HepG2 (cell line): ENCODE results near the gene RAD17. TPM values are rescaled to one million over a fixed set of nuclear protein-coding genes. Genes with fewer than 3 reads are reported as not detected.
A peak's percentile ranks its signal among the peaks of the same experiment; 100 is the strongest.

Experiments used
- E2F2 ChIP-seq: sonication (generic); formaldehyde crosslinking; IDR thresholded peaks from 2 replicates; pipeline ENCODE4 v1.4.0; 2020; ENCODE audit warnings: missing genetic modification reagents, borderline replicate concordance
- FOXP1 ChIP-seq, 2 experiments: fragments of 450-650 bp in 1 of 2; IDR thresholded peaks; 2 replicates each; pipeline ENCODE4 v1.6.1; 2017 to 2018; ENCODE audit warnings: antibody characterized with exemption in 1 of 2
- HHEX ChIP-seq: IDR thresholded peaks from 2 replicates; pipeline ENCODE4 v1.6.1; 2016; ENCODE audit warnings: control low read depth
- IRX3 ChIP-seq: sonication (generic); formaldehyde crosslinking; IDR thresholded peaks from 2 replicates; pipeline ENCODE4 v1.8.1; 2023; ENCODE audit warnings: mild to moderate bottlenecking, low read depth, missing genetic modification reagents, borderline replicate concordance
- KAT8 ChIP-seq: IDR thresholded peaks from 2 replicates; pipeline ENCODE4 v1.6.1; 2016; ENCODE audit warnings: missing genetic modification reagents, missing compliant biosample characterization
- MAX ChIP-seq: IDR thresholded peaks from 2 replicates; pipeline ENCODE4 v1.6.1; 2012; ENCODE audit warnings: inconsistent platforms
- MIER3 ChIP-seq: IDR thresholded peaks from 2 replicates; pipeline ENCODE4 v1.6.1; 2016; ENCODE audit warnings: missing compliant biosample characterization, borderline replicate concordance
- NFIC ChIP-seq: IDR thresholded peaks from 2 replicates; pipeline ENCODE4 v1.6.1; 2012; ENCODE audit warnings: mild to moderate bottlenecking, low read length, inconsistent platforms
- PAXIP1 ChIP-seq: sonication (generic); formaldehyde crosslinking; conservative IDR thresholded peaks from 2 replicates; pipeline ENCODE4 v1.4.0; 2020; ENCODE audit warnings: mild to moderate bottlenecking, missing genetic modification reagents, moderate library complexity
- TBP ChIP-seq: sonication (generic); formaldehyde crosslinking; IDR thresholded peaks from 2 replicates; pipeline ENCODE4 v1.5.0; 2020; ENCODE audit warnings: missing genetic modification reagents
- ZNF17 ChIP-seq: sonication (generic); formaldehyde crosslinking; IDR thresholded peaks from 2 replicates; pipeline ENCODE4 v1.5.0; 2020; ENCODE audit warnings: mild to moderate bottlenecking, missing genetic modification reagents
- ZNF589 ChIP-seq: sonication (generic); formaldehyde crosslinking; conservative IDR thresholded peaks from 2 replicates; pipeline ENCODE4 v1.8.0; 2022; ENCODE audit warnings: mild to moderate bottlenecking, moderate library complexity, missing genetic modification reagents
- ZNF7 ChIP-seq: IDR thresholded peaks from 2 replicates; pipeline ENCODE4 v1.6.1; 2016; ENCODE audit warnings: missing biosample characterization, missing genetic modification reagents
- polyA plus RNA-seq, 8 experiments: library from polyadenylated mRNA; depleted of rRNA in 3 of 8; stranded (reverse) in 7 of 8; unstranded in 1 of 8; fragments of >200 nt; fragmentation: Illumina TruSeq in 4 of 8; extraction: Trizol in 4 of 8; gene quantifications; 2 replicates each; pipeline versions ENCODE4 v1.2.1 to v1.2.3, GENCODE V29; 2011 to 2016; ENCODE audit warnings: low read depth in 4 of 8, missing spikeins in 1 of 8, mixed read lengths in 1 of 8; ENCODE audit not compliant: insufficient read depth in 1 of 8
- total RNA-seq, 5 experiments: library from RNA; depleted of rRNA; stranded (reverse); fragments of >200 nt; fragmentation: Illumina TruSeq; extraction: Trizol; gene quantifications; 2 replicates each; pipeline ENCODE4 v1.2.3, GENCODE V29; 2016; ENCODE audit warnings: low read depth in 1 of 5
- TF ChIP-seq, protein P1 (sequence below): sonication (generic); formaldehyde crosslinking; IDR thresholded peaks from 2 replicates; pipeline ENCODE4 v1.5.1; 2020; ENCODE audit warnings: mild to moderate bottlenecking, missing genetic modification reagents, moderate library complexity
- TF ChIP-seq, protein P2 (sequence below): sonication (generic); formaldehyde crosslinking; IDR thresholded peaks from one replicate; pipeline ENCODE4 v1.5.1; 2020; ENCODE audit warnings: mild to moderate bottlenecking, missing genetic modification reagents; ENCODE audit errors: not compliant biosample characterization

RAD17 gene
- total and polyA plus RNA-seq, 2 of the 13 experiments (the other 11 are each of a cell fraction or from before 2014, with no cell fraction given), result 24.0 to 25.9 TPM

DNA sequence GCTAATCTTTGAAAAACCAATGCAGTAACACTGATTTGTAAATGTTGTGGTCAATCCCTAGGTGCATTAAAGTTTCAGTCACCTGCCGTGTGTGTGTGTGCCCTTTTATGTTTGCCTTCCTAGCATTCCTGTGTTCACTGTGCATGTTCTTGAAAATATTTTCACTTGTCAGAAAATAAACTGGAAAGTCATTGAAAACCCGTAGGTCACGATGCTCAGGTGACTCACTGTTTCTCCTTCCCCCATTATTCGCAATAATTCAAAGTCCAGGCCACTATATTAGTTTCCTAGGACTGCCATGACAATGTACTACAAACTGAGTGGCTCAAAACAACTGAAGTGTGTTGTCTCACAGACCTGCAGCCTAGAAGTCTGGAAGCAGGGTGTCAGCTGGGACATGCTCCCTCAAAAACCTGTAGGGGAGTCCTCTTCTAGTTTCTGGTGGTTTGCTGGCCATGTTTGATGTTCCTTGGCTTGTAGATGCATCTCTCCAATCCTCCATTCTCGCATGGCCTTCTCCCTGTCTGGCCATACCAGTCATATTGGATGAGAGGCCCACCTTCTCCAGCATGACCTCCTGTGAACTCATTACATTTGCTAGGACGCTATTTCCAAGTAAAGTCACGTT is 74.6 kb downstream of the RAD17 start (continued):
- TF ChIP-seq, protein P1, sequence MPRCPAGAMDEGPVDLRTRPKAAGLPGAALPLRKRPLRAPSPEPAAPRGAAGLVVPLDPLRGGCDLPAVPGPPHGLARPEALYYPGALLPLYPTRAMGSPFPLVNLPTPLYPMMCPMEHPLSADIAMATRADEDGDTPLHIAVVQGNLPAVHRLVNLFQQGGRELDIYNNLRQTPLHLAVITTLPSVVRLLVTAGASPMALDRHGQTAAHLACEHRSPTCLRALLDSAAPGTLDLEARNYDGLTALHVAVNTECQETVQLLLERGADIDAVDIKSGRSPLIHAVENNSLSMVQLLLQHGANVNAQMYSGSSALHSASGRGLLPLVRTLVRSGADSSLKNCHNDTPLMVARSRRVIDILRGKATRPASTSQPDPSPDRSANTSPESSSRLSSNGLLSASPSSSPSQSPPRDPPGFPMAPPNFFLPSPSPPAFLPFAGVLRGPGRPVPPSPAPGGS (CRISPR knock-in tag), result no peak
- TF ChIP-seq ZNF7, result peak; percentile 99
- TF ChIP-seq, protein P2, sequence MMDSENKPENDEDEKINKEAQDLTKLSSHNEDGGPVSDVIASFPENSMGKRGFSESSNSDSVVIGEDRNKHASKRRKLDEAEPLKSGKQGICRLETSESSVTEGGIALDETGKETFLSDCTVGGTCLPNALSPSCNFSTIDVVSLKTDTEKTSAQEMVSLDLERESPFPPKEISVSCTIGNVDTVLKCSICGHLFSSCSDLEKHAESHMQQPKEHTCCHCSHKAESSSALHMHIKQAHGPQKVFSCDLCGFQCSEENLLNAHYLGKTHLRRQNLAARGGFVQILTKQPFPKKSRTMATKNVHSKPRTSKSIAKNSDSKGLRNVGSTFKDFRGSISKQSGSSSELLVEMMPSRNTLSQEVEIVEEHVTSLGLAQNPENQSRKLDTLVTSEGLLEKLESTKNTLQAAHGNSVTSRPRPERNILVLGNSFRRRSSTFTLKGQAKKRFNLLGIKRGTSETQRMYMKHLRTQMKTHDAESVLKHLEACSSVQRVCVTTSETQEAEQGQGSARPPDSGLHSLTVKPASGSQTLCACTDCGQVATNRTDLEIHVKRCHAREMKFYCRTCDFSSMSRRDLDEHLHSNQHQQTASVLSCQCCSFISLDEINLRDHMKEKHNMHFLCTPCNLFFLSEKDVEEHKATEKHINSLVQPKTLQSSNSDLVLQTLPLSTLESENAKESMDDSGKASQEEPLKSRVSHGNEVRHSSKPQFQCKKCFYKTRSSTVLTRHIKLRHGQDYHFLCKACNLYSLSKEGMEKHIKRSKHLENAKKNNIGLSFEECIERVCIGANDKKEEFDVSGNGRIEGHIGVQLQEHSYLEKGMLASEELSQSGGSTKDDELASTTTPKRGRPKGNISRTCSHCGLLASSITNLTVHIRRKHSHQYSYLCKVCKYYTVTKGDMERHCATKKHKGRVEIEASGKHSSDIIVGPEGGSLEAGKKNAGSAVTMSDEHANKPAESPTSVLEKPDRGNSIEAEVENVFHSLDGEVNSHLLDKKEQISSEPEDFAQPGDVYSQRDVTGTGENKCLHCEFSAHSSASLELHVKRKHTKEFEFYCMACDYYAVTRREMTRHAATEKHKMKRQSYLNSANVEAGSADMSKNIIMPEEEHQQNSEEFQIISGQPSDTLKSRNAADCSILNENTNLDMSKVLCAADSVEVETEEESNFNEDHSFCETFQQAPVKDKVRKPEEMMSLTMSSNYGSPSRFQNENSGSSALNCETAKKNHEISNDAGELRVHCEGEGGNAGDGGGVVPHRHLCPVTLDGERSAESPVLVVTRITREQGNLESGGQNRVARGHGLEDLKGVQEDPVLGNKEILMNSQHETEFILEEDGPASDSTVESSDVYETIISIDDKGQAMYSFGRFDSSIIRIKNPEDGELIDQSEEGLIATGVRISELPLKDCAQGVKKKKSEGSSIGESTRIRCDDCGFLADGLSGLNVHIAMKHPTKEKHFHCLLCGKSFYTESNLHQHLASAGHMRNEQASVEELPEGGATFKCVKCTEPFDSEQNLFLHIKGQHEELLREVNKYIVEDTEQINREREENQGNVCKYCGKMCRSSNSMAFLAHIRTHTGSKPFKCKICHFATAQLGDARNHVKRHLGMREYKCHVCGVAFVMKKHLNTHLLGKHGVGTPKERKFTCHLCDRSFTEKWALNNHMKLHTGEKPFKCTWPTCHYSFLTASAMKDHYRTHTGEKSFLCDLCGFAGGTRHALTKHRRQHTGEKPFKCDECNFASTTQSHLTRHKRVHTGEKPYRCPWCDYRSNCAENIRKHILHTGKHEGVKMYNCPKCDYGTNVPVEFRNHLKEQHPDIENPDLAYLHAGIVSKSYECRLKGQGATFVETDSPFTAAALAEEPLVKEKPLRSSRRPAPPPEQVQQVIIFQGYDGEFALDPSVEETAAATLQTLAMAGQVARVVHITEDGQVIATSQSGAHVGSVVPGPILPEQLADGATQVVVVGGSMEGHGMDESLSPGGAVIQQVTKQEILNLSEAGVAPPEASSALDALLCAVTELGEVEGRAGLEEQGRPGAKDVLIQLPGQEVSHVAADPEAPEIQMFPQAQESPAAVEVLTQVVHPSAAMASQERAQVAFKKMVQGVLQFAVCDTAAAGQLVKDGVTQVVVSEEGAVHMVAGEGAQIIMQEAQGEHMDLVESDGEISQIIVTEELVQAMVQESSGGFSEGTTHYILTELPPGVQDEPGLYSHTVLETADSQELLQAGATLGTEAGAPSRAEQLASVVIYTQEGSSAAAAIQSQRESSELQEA (CRISPR knock-in tag), result no peak
- TF ChIP-seq TBP (CRISPR knock-in tag), result no peak
- peak; percentile 40; the same call in 1 of the 2 replicates for TF ChIP-seq MIER3 (CRISPR knock-in tag)
- TF ChIP-seq KAT8 (CRISPR knock-in tag), result peak; percentile 44; the same call in 1 of the 2 replicates
- TF ChIP-seq ZNF589, result no peak
- peak; percentile 82 for TF ChIP-seq PAXIP1 (CRISPR knock-in tag)
- no peak for TF ChIP-seq E2F2
- 0 out of 2 replicates have a peak, but pooled peaks have one; percentile 32 for TF ChIP-seq HHEX
- no peak for TF ChIP-seq ZNF17 (CRISPR knock-in tag)
- 0 out of 2 replicates have a peak, but pooled peaks have one; percentile 68 for TF ChIP-seq IRX3 (CRISPR knock-in tag)
- TF ChIP-seq MAX, result peak; percentile 35; the same call in 1 of the 2 replicates
- peak; percentile 63; the same call in 1 of the 2 replicates for TF ChIP-seq FOXP1 (IDR thresholded peaks at IDR 0.05)
- peak; percentile 86 for TF ChIP-seq FOXP1 (CRISPR knock-in tag; IDR thresholded peaks at IDR 0.05)
- peak; percentile 80; the same call in 1 of the 2 replicates for TF ChIP-seq NFIC
